A549 treated with Hydrocortisone at 1 μM for 4 hours (cell line): ENCODE results near the gene MIS12. TPM values are rescaled to one million over a fixed set of nuclear protein-coding genes. Genes with fewer than 3 reads are reported as not detected.

Source experiments
- total RNA-seq: library from RNA; stranded (reverse); fragments of 200-300 nt; extraction: Qiagen RNA extraction; gene quantifications from 5 replicates; pipeline ENCODE4 v1.2.3, GENCODE V29; 2022

Gene MIS12
- 15.2 to 19.3 TPM (median 15.6 TPM) in 5 replicates for total RNA-seq

GRCh38 chr17:5486206-5487124 lies at the start of gene MIS12:
MIS12 (plus strand) TSS chr17:5486566; CDS start chr17:5488863, 2,297 bp downstream.

GRCh38 chr17:5438716-5439445 lies 47.5 kb upstream of the MIS12 start, which contains the start of gene C1QBP:
C1QBP (minus strand) TSS chr17:5439155; CDS start chr17:5439073, 82 bp downstream.

GRCh38 chr17:5485270-5486205 lies 828 bp upstream of the MIS12 start, which contains the start of gene DERL2:
DERL2 (minus strand) TSS chr17:5486178; CDS start chr17:5486161, 17 bp downstream.

Other genes starting within 250 kb of the MIS12 start
- 39.5 to 45.3 TPM (median 41.9 TPM) in 5 replicates for gene RABEP1, start 204.3 kb upstream of the MIS12 start, total RNA-seq
- gene NUP88, start 66.9 kb upstream of the MIS12 start, total RNA-seq = 67.4 to 108 TPM (median 80.6 TPM) in 5 replicates
- 30.9 to 41.7 TPM (median 31.9 TPM) in 5 replicates for gene RPAIN, start 66.4 kb upstream of the MIS12 start, total RNA-seq
- 494 to 607 TPM (median 572 TPM) in 5 replicates for gene C1QBP, start 47.4 kb upstream of the MIS12 start, total RNA-seq
- gene DHX33, start 17.6 kb upstream of the MIS12 start, total RNA-seq = 24.3 to 33.2 TPM (median 28.1 TPM) in 5 replicates
- gene DERL2, start 388 bp upstream of the MIS12 start, total RNA-seq = 86.8 to 116 TPM (median 112 TPM) in 5 replicates
- gene NLRP1, start 97.9 kb downstream of the MIS12 start, total RNA-seq = 2.6 to 3.2 TPM (median 3.0 TPM) in 5 replicates